GM12874 (cell line): ENCODE measurements around the gene FOLR2.

ENCODE experiments used
- CTCF ChIP-seq: IDR thresholded peaks from 2 replicates; pipeline ENCODE4 v1.5.1; 2011; ENCODE audit warnings: low read depth, mild to moderate bottlenecking, control low read depth, low read length, moderate library complexity; ENCODE audit not compliant: insufficient read depth

FOLR2 gene

GRCh38 chr11:72222907-72223614 is 6.5 kb downstream of the FOLR2 start:
- no peak for TF ChIP-seq CTCF

- TF ChIP-seq CTCF, result no peak
These were observed 7.3 kb downstream of the FOLR2 start for GRCh38 chr11:72223615-72224563.

DNA sequence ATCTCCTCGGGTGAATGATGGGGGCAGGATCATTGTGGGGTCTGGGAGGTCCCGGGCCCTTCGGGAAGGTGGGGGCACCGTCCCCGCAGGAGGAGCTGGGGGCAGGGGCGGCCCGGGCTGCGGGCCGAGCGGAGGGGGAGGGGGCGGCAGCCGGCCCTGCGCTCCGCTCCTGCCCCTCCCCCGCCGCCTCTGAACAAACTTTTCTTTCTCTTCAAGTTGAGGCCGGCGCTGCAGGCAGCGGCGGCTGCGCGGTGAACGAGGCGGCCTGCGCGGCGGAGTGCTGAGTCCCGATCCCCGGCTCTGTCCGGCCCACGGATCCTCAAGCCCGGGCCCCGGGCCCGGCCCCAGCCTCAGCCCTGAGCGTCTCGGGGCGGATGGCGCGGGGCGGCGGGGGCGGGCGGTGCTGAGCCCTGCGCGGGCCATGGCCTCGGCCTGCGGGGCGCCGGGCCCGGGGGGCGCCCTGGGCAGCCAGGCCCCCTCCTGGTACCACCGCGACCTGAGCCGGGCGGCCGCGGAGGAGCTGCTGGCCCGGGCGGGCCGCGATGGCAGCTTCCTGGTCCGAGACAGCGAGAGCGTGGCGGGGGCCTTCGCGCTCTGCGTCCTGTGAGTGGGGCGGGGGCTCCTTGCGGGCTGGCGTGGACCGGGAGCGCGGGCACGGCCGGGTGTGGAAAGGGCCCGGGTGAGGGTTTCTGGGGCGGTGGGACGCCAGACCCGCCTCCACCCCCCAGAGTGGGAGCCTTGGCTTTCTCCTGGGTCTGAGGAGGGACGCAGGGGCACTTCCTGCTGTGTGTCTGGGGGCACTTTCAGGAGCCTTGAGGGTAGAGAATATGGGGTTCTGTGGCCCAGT is 8.2 kb downstream of the FOLR2 start, which contains the start of gene INPPL1:
Gene INPPL1 (plus strand): TSS at position 204 of the 847 bp plus-strand sequence. CDS start 218 bp downstream, at position 422.
- no peak for TF ChIP-seq CTCF

DNA sequence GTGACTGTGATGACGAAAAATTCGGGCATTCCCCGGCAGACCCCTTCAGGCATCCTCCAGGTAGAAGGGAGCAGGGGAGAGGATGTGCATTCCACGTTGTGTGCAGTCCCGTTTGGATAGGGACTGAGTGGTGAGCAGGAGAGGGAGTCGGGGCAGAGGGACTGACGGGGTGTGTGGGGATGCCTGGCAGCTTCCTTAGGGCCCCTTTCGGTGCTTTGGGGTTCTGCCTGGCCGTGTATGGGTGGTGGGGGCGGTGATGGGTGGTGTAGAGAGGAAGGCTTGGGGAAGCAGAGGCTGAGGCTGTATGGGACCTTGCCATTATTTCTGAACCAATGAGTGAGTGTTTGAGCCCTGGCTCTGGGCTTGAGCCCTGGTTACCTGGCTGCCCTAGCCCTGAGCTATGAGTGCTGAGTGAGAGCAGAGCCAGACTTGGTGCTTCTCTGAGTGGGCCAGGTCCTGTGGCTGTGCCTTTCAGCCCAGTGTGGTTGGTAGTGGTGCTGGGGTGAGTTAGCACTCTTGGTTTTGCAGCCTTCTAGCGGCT is 8.9 kb downstream of the FOLR2 start:
- no peak for TF ChIP-seq CTCF

DNA sequence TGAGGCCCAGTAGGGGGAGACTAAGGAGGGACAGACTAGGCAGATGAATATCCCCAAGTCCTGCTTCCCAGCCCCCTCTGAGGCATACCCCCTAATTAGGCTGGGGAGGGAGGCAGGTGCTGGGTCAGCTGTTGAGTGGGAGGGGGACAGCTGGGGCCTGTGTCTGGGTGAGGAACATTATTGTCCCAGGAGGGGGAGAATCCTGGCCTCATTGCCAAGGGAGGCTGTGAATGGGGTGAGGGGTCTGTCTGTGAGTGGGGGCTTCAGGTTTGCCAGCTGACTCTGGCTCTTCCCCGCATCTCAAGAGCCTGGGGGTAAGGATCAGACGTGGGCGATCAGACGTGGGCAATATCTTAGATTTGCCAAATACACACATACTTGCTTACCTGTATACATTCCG is 10.1 kb downstream of the FOLR2 start:
- no peak for TF ChIP-seq CTCF

DNA sequence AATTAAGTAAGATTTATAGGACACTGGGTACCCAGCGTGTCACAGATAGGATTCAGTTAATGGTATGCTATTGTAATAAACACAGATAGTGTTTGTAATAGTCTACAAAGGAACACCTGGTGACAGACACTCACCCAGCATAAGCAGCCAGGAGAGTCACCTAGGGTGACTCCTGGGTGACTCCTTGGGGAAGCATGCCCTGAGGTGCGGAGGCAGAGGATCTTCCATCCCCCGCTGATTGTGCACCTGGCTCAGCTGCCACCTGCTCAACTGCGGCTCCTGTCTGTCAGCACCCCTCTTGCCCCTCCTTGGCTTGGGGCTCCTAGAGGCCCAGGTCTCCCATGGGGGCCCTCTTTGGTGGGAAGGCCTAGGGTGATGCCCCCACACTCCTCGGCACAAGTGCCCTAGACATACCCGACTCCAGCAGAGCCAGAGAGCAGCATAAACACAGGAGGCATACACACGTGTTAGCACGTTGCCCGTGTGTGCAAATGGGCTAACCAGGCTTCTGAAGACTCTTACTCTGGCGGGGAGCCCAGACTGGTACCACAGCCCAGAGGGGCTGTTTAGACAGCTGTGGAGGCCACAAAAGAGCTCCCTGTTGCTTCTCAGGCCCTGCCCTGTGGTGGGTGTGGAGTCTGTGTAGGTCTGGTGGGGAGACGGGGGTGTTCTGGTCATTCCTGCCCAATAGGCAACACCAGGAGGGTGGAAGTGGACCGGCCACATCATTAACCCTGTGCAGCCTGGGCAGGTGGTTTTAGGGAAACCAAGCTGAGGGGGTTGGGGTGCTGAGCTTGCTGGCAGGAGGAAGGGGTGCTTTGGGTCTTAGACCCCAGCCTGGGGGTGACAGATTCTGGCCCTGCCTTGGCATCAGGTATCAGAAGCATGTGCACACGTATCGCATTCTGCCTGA is 11.0 kb downstream of the FOLR2 start:
- no peak for TF ChIP-seq CTCF
